Cardiac fibroblast (primary cell): ENCODE data around the gene RAB5B.

Experiments used
- DNase-seq, 2 donors: peaks; one replicate each; pipeline versions ENCODE4 v3.0.0 to v3.0.0-alpha.2; 2010; ENCODE audit warnings: low read depth in 2 of 2
- H3K4me3 ChIP-seq, 2 donors: replicated peaks in 1 of 2; 1 replicate in 1 of 2; 2 replicates in 1 of 2; pipeline ENCODE4 v1.5.1; 2011; ENCODE audit warnings: low read depth in 2 of 2, low read length in 2 of 2, mild to moderate bottlenecking in 2 of 2, moderate library complexity in 1 of 2
- TF ChIP-seq, protein P1 (sequence below): IDR thresholded peaks from one replicate; pipeline ENCODE4 v1.5.1; 2011; ENCODE audit warnings: low read depth, mild to moderate bottlenecking, low read length, inconsistent platforms

The RAB5B gene, protein sequence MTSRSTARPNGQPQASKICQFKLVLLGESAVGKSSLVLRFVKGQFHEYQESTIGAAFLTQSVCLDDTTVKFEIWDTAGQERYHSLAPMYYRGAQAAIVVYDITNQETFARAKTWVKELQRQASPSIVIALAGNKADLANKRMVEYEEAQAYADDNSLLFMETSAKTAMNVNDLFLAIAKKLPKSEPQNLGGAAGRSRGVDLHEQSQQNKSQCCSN

DNA sequence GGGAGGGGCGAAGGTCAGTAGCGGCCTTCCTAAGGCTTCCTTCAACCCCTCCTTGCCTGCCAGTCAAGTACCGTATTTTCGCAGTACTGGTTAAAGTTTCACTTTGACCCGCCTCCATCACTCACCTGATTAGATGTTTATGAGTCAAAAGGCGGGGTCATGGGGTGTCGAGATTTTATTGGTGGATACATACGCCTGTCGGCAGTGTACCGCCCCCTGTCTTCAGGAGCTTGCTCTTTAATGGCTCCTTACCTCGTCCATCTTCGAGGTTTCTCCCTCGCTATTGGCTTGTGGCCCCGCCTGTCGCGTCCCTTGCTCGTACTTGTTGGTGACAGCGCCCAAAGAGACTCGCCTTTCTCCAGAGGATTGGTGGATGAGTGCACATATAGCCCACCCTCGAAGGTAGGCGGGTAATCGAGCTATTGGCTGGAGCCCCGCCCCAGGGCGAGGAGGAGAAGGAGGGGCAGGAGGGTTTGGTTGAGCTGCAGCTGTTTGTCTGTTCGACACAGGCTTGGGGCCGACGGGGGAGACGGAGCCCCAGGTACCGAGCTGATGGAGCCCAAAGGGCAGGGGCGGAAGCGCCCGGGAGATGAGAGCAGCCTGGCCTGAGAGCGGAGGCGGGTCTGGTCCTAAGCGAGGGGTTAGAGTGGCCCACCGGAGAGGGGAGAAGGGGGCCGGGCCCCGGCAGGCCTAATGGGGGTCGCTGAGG is at the start of gene RAB5B:
Gene RAB5B, plus strand, starts transcription at position 480 of the 709 bp plus-strand sequence. CDS start 12,883 bp downstream, outside the sequence.
- TF ChIP-seq, protein P1, sequence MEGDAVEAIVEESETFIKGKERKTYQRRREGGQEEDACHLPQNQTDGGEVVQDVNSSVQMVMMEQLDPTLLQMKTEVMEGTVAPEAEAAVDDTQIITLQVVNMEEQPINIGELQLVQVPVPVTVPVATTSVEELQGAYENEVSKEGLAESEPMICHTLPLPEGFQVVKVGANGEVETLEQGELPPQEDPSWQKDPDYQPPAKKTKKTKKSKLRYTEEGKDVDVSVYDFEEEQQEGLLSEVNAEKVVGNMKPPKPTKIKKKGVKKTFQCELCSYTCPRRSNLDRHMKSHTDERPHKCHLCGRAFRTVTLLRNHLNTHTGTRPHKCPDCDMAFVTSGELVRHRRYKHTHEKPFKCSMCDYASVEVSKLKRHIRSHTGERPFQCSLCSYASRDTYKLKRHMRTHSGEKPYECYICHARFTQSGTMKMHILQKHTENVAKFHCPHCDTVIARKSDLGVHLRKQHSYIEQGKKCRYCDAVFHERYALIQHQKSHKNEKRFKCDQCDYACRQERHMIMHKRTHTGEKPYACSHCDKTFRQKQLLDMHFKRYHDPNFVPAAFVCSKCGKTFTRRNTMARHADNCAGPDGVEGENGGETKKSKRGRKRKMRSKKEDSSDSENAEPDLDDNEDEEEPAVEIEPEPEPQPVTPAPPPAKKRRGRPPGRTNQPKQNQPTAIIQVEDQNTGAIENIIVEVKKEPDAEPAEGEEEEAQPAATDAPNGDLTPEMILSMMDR: peak; percentile 29
- H3K4me3 ChIP-seq: peak within 1 kb of the TSS; percentile 97
- peak; percentile 100 for DNase-seq

DNA sequence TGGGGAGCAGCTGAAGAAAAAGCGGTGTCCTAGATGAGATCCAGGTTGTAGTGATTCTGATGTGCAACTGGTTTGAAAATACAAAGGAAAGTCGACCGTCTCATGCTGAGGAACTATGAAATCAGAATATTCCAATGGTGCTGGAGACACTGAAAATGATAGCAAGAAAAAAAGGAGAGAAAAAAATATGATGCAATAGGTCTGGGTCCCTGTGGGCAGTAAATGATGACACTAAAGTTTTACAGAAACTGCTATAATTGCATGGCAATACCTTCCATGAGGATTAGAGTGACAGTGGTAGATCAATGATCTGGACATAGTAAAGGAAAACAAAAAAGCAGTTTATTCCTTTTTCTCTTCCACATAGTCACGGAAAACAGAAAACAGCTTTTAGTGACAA is 48.5 kb upstream of the RAB5B start:
- TF ChIP-seq, protein P1: no peak
- DNase-seq: no peak
- no peak overlapping the region for H3K4me3 ChIP-seq

DNA sequence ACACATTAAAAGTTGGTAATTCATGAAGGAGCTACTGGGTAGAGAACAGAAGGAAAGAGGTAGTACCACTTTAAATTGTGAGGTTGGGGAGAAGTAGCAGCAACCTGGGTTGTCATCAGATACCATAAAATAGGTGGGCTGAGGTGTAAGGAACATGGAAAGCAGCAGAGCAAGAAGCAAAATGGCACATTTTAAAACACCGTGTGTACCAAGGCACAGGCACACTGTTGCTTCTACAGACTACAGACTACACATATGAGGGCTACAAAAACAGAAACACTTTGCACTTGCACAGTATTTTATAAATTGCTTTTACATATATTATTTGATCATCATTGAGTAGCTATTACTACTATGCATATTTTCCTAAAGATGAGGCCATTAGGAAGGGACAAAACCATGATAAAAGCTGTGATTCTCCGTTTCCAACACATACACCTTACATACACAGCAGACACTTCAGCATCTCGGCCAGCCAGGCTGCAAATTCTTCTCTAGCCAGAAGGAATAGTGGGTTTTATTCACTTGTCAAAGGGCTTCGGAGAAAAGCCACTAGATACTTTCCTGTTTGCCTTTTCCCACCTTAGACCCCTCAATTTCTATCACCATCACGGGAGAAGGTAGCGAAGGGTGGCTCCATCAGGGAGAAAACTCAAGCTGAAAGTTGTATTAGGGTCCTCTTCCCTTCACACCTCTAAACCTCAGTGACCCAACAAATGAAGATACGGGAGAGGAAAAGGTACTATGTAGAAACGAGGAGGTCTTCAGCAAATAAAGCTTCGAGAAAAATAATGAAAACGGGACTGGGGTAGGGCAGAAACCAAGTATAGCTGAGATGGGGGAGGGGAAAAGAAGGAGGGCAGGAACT is 47.8 kb upstream of the RAB5B start:
- TF ChIP-seq, protein P1: no peak
- DNase-seq: no peak
- peak overlapping the region; percentile 89 to 93 for H3K4me3 ChIP-seq

DNA sequence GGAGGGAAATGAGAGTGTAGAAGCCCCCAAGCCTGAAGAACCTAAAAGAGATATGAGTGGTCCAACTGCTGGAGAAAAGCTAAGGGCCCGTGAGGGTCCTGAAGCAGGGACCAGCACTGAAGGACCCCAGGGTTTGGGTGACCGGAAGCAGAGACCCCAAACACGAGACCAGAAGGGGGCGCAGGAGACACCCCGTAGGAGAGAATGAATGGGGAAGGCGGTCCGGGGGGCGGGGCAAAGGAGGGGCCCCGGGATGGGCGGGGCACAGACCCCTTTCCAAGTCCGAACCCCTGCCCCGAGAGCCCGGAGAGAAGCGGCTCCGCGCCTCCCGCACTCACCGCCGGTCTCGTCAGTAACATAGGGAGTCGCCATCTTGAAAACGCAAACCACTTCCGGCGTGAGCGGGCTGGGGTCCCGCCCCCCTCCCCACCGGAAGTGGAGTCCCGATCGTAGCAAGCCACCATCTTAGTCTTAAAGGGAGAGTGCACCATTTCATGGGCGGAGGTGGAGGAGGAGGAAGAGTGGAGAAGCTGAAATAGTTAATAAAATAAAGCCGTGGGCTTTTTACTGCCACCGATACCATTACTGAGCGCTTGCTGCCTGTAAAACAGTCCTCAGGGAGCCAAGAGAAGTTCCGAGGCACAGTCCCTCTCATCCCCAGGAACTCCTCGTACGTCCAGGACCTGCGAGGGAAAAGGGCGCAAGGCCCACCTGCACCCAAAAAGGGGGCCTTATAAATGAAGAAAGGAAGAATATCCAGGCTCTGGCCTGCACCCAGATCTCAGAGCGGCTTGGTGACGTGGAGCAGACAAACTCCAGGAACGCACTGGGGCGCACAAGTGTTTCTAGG is 46.9 kb upstream of the RAB5B start:
- DNase-seq: peak; percentile 93 to 95
- H3K4me3 ChIP-seq: peak overlapping the region; percentile 89 to 93
- TF ChIP-seq, protein P1: peak; percentile 68

DNA sequence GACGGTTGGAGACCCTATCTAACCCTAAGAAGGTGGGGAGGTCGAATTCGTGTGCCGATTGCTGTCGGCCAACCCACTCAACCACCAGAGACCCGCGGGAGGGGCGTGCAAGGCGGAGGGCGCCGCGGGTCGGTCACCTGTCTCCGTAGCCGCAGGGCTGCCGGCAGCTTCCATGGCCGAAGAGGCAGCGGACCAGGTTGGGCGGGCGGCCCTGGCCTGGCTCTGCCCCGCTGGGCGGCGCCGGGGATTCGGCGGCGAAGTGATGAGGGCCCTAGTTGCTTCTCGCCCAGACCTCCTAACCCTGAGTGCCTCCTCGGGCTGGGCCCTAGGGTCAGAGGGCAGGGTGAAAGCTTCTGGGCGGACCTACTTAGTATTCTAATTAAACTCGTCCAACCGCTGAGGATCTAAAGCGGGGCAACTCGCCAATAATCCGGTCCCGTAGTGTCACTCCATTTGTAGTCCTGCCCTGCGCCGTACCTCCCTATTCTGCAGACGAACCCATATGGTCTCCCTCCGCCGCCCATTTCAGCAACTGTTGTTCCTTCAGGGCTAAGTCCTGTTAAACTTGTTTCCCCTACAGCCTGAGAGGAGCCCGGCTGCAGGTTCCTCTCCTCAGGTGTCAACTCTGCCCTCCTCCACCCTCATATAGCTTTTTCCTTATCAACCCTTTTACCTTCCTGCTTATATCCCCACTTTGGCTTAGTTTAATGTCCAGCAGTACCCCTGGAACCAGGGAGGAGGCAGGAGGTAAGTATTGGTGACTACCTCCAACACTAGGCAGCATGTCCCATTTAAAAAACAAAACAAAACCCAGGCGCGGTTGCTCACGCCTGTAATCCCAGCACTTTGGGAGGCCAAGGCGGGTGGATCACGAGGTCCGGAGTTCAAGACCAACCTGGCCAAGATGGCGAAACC is 46.0 kb upstream of the RAB5B start, which contains the start of gene PYM1:
Gene PYM1, minus strand, starts transcription at position 307 of the 915 bp plus-strand sequence. Its CDS starts 133 bp downstream, at position 174.
- TF ChIP-seq, protein P1: no peak

More for the DNA sequence above, 46.0 kb upstream of the RAB5B start, which contains the start of gene PYM1:
- DNase-seq: peak; percentile 79 to 81
- H3K4me3 ChIP-seq: peak within 1 kb of the TSS; percentile 89 to 93
